ENCODE measurements around the gene RFX3.

The RFX3 gene

GRCh38 chr9:3526165-3526996 lies 580 bp upstream of the RFX3 start (continued):
- TF ChIP-seq ZBTB26 (tag by site-specific recombination; optimal IDR thresholded peaks at IDR 0.05) (peak; percentile 94), YY1 (tag by site-specific recombination; IDR thresholded peaks at IDR 0.05) (peak; percentile 88), ZSCAN30 (tag by site-specific recombination; IDR thresholded peaks at IDR 0.05) (peak; percentile 69), ZBTB10 (tag by site-specific recombination; IDR thresholded peaks at IDR 0.05) (peak; percentile 40), ZBTB20 (tag by site-specific recombination; IDR thresholded peaks at IDR 0.05) (peak; percentile 67), YY2 (tag by site-specific recombination; IDR thresholded peaks at IDR 0.05) (peak; percentile 67), GLIS2 (tag by site-specific recombination; IDR thresholded peaks at IDR 0.05) (peak; percentile 79; the same call in 1 of the 2 replicates), ZNF704 (tag by site-specific recombination; IDR thresholded peaks at IDR 0.05) (no peak), ZBTB8A (tag by site-specific recombination; IDR thresholded peaks at IDR 0.05) (peak; percentile 78), ZNF2 (tag by site-specific recombination; IDR thresholded peaks at IDR 0.05) (0 out of 2 replicates have a peak, but pooled peaks have one; percentile 10), REST (tag by site-specific recombination; IDR thresholded peaks at IDR 0.05) (peak; percentile 12; the same call in 1 of the 2 replicates), ZNF324 (tag by site-specific recombination; IDR thresholded peaks at IDR 0.05) (0 out of 2 replicates have a peak, but pooled peaks have one; percentile 35), GLIS1 (tag by site-specific recombination; IDR thresholded peaks at IDR 0.05) (peak; percentile 55; the same call in 1 of the 2 replicates), ZNF596 (tag by site-specific recombination; IDR thresholded peaks at IDR 0.05) (0 out of 2 replicates have a peak, but pooled peaks have one; percentile 12)

- peak overlapping the region; percentile 95 for H3K4me3 ChIP-seq (ENCODE audit: low read depth, low read length)
- POLR2A ChIA-PET = interaction anchor here (1.1 to 3.1 kb wide), 2 partner anchors 9 to 17 kb away, joined by 5 to 33 read pairs; no protein-coding TSS in a partner anchor
- H3K36me3 ChIP-seq (ENCODE audit: control insufficient read depth in 2 of 2, insufficient read depth in 1 of 2, low read length in 2 of 2) = no peaks in the 10 kb centered on the region; a peak in 1 of 3 replicates
- peak overlapping the region; percentile 78 for H3K27ac ChIP-seq (ENCODE audit: extremely low read depth, low read depth, low read length)
- no peaks in the 10 kb centered on the region for H3K9me3 ChIP-seq (ENCODE audit: control insufficient read depth, insufficient read depth, low read depth, low read length)
- CTCF ChIA-PET = interaction anchor here (0.6 to 0.7 kb wide), 3 partner anchors 26 to 650 kb away, joined by 3 read pairs; no protein-coding TSS in a partner anchor
- H3K4me1 ChIP-seq (ENCODE audit: control insufficient read depth, insufficient read depth, low read length) = peaks cover 7% of the 10 kb centered on the region
- TF ChIP-seq ZBTB26 (tag by site-specific recombination; optimal IDR thresholded peaks at IDR 0.05) (peak; percentile 72), ZNF114 (tag by site-specific recombination; IDR thresholded peaks at IDR 0.05) (no peak), HIC1 (tag by site-specific recombination; IDR thresholded peaks at IDR 0.05) (no peak), YY1 (tag by site-specific recombination; IDR thresholded peaks at IDR 0.05) (0 out of 2 replicates have a peak, but pooled peaks have one; percentile 16), ZSCAN30 (tag by site-specific recombination; IDR thresholded peaks at IDR 0.05) (no peak), EGR2 (tag by site-specific recombination; IDR thresholded peaks at IDR 0.05; ENCODE audit: low read depth) (peak; percentile 69), ZNF521 (tag by site-specific recombination; IDR thresholded peaks at IDR 0.05) (no peak), MEIS1 (CRISPR knock-in tag; IDR thresholded peaks at IDR 0.05; ENCODE audit: borderline replicate concordance) (no peak), ZNF221 (tag by site-specific recombination; IDR thresholded peaks at IDR 0.05; ENCODE audit: borderline replicate concordance) (no peak), ZNF585B (tag by site-specific recombination; IDR thresholded peaks at IDR 0.05) (no peak)
These were observed 535 bp downstream of the RFX3 start for GRCh38 chr9:3525096-3525835.
